Activated T-cell treated with anti-CD3 and anti-CD28 coated beads for 1 hour (primary cell): Measurements from ENCODE around the gene PEX5L.

Experiments
- DNase-seq: peaks from one replicate; pipeline ENCODE4 v3.0.0-alpha.2; 2020; ENCODE audit warnings: low read depth

The PEX5L gene

GRCh38 chr3:179896507-179896906 lies 140.2 kb downstream of the PEX5L start:
- DNase-seq: no peak

- no peak for DNase-seq
Observed at GRCh38 chr3:179895330-179895729, 141.4 kb downstream of the PEX5L start.

DNA sequence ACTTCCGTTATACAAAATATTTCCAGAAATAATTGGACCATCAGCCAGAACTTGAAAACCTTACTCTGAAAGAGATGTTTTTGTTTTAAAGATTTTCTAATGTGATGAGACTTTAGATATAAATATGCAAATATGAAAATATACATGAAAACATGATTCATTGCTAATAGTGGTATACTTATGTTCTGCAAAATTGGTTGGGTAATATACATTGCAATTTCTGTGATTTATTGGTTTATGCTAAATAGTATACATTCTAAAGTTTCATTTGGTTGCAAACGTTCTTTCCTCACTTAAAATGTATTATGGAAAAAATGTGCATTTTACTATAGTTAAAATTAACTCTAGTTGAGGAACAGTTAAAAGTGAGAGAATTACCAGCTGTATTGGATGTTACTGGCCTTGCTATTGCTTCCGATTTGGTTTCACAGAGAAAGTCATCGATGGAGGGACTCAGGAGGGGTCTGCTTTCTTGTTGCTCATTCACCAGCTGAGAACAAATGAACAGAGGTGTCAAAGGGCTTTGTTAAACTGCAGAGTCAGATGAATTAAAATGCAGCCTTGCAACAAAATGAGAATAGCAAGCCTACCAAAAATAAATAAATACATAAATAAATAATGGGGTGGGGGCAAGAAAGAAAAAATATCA lies 149.3 kb downstream of the PEX5L start:
- no peak for DNase-seq

DNA sequence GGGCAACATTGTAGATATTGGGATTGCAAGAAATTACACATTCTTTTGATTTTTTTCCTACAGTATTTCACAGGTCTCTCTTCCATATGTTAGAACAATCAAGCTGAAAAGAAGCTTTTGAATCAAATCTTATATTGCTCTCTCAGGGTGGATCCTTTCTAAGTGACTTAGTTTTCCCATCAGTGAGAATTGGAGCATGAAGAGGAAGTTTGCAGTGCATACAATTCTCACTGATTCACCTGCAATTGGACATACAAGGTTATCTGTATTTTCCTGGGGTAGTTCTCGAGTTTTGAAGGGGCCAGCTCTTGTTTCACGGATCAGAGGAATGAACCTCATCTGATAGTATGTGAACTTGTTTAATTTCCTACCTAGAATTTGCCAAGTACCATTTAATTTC lies 150.8 kb downstream of the PEX5L start:
- no peak for DNase-seq

- DNase-seq: no peak
Observed at GRCh38 chr3:179884136-179884535, 152.6 kb downstream of the PEX5L start.

DNA sequence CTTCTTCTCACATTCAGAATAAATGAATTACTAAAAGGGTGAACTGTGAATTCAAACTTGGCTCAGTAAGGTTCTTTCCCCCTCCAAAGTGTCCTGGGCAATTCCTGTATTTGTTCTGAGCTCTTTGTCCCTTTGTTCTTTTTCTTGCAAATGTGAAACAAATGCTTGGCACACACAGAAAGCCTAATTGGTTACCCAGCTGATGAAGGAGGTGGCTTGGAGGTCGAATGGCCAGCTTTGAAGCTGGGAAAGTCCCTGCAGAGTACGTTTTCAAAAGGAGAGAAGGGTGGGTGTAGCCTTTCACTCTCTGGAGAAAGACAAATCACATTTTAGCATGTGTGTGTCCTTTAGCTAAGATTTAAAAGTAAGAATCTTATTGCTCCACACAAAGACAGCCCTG lies 154.4 kb downstream of the PEX5L start:
- DNase-seq: no peak

- no peak for DNase-seq
Observed at GRCh38 chr3:179881791-179882190, 154.9 kb downstream of the PEX5L start.

- no peak for DNase-seq
Observed at GRCh38 chr3:179880868-179881267, 155.9 kb downstream of the PEX5L start.

DNA sequence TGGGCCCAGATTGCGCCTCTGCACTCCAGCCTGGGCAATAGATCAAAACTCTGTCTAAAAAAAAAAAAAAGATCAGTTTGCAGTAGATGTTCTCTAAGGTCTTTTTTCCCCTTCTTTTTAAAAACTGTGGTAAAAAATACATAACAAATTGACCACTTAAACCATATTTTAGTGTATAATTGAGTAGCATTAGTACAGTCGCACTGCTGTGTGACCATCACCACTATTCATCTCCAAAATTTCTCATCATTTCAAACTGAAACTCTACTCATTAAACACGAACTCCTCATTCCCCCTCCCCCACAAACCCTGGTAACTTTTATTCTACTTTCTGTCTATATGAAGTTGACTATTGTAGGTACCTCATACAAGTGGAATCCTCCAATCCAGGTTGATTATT lies 160.3 kb downstream of the PEX5L start:
- DNase-seq: no peak

- DNase-seq: no peak
Observed at GRCh38 chr3:179872842-179873241, 163.9 kb downstream of the PEX5L start.

GRCh38 chr3:179871782-179872181 lies 165.0 kb downstream of the PEX5L start:
- no peak for DNase-seq

DNA sequence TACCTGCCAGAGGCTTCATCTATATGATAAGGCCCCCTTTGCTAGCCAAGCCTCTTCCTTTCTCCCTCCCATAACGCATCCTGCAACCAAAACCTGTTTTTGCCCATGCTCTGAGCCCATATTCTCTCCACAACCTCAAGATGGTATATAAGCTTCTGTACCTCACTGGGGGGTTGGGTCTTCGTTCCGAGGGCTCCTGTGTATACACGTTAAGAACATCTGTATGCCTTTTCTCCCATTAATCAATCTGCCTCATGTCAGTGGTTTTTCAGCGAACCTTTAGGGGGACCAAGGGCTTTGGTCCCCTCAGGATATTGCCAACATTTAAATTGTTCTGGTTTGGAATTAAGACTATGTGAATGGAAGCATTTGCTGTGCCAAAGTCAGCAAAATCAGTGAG lies 168.0 kb downstream of the PEX5L start:
- DNase-seq: no peak

- no peak for DNase-seq
Observed at GRCh38 chr3:179867961-179868360, 168.8 kb downstream of the PEX5L start.

DNA sequence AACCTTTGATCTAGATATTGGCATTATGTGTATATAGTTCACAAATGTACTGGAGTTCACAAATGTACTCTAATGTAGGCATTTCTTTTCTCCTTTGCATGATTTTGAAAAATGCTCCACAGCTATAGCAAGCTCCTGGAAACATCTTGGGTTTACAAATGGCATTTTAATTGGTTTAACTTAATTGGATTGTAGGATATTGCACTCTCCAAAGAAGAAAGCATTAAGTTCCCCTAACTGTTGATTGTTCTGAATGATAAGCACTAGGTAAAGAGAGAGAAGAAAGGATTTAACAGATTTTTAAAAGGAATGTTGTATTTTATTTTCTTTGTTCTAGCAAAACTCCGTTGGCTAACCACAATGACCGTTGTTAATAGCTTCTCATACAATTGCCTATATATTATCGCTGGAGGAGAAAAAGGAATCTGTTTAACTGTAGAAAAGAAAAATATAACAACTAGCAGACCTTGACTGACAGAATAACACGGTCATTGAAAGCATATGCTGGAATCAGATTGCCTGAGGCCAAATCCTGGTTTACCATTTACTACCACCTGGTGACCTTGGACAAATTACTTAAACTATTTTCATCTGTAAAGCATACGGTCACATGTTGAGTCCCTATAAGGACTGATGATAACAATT lies 170.8 kb downstream of the PEX5L start:
- DNase-seq: no peak

- DNase-seq: no peak
Observed at GRCh38 chr3:179861953-179862352, 174.8 kb downstream of the PEX5L start.

GRCh38 chr3:179861292-179861691 lies 175.4 kb downstream of the PEX5L start:
- no peak for DNase-seq

- no peak for DNase-seq
Observed at GRCh38 chr3:179860275-179861107, 176.2 kb downstream of the PEX5L start.

GRCh38 chr3:179853176-179853575 lies 183.6 kb downstream of the PEX5L start:
- no peak for DNase-seq

DNA sequence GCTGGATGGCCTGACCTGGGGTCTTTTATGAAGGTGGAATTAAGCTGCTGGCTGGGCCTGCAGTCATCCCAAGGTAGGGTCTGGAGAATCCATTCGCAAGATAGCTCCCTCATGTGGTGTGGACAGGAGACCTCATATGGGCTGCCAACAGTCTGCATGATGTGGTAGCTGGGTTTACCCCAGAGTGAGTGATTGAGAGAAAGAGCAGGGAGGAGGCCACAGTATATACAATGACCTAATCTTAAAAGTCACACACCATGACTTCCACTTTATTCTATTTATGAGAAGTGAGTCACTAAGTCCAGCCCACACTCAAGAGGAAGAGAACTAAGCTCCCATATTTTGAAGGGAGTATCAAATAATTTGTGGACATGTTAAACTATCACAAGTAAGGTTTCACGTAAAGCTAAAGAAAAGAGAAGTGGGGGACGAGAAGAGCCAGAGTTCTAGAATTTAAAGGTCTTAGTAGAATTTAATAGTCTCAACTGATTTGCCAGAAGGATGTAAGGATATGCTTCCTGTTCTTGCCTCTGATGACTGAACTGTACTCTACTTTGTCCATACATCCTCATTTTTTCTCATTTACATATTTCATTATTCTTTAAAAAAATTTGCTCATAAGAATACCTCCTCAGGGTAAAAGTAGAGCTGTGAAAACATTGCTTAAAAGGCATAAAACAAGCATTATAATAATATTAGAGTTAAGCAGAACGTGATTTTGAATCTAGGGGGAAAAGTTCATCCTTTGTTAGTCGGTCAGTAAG lies 184.4 kb downstream of the PEX5L start:
- DNase-seq: no peak

DNA sequence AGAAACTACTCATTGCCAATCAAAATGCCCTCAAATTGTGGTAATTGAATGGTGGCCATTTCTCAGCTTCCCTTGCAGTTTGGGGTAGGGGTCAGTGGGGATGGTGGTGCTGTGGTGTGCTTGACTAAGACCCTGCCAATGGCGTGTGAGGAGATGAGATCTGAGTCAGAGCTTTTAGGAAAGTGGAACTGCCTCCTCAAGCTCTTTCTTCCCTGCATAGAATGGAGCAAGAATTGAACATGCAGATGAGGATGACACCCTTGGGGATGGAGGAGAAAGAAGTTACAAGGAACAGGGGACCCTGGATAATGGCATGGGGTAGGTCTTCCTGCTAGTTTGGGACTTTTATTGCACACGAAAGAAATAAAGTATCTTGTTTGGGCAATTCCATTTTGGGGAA lies 188.0 kb downstream of the PEX5L start:
- DNase-seq: no peak

- DNase-seq: no peak
Observed at GRCh38 chr3:179842061-179842460, 194.7 kb downstream of the PEX5L start.

GRCh38 chr3:179840985-179841384 lies 195.8 kb downstream of the PEX5L start:
- DNase-seq: no peak
